ENCODE data around the gene RFESD. TPM values are rescaled to one million over a fixed set of nuclear protein-coding genes. Genes with fewer than 3 reads are reported as not detected.

The RFESD gene
- total RNA-seq (1 to 10 TPM in 1 of 2 donors, under 1 TPM in 1; 0.75 to 3.4 TPM), polyA plus RNA-seq (1 to 10 TPM in 1 of 2 donors, under 1 TPM in 1; 0.50 to 1.3 TPM)
- long read RNA-seq, donor 1 = 0 reads
- long read RNA-seq, donor 2, partial matches to known transcripts = 0 of 1 reads
- long read RNA-seq, donor 2, other reads (novel, unspliced or antisense) = 0 of 1 reads

DNA sequence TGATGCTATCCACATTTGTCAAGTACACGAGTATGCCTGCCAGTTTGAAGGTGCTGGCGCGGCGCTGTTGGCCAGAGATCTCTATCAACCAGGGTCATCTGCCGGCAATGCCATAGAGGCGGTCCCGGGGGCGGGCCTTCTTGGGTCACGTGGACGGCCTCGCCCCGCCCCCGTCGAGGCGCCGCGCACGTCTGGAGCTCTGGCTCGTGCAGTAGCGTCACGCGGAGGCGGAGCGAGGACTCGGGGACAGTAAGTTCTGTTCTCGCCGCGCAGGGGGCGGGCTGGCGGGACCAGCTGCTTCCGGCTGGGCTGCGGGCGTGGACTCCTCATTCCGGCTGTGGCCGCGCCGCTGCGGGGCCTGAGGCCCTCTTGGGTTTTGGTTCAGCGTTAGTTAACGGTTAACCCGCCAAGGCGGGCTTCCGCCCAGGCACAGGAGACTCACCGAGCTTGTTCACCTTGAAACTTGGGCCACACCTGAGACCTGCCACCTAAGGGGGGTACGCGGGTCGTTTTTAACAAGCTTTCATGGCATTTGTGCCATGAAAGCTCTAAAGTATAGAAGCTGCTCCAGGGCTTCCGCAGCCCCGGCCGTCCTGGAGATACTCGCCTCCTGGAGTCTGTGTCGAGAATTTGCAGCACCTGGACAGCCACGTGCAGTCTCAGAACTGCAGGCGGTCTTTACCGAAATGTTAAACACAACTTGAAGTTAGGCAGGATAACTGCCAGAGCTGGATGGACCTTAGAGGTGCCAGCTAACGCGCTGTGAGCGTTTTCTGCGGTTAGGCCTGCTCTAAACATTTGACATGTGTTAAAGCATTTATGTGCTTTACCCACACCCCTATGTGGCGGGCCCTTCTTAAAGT lies at the start of gene RFESD:
Gene RFESD (plus strand): TSS at position 209 of the 863 bp plus-strand sequence. CDS start 5,495 bp downstream, outside the sequence.
- no peaks in the 10 kb centered on the region for H3K36me3 ChIP-seq (ENCODE audit: control insufficient read depth in 1 of 2, insufficient read depth in 2 of 2, low read length in 1 of 2)
- 1 to 2% methylated on average over 60 of the region's 60 CpGs for WGBS, 2 donors
- ATAC-seq (ENCODE audit: low FRiP score) (peak; percentile 98), DNase-seq (peak; percentile 99 to 100)
- intact Hi-C loops (cut with DNase I) = loop anchor here in 1 of 2 donors (5.0 kb wide), 1 partner anchor 201 kb away; no protein-coding TSS in a partner anchor
- no peaks in the 10 kb centered on the region for H3K9me3 ChIP-seq (ENCODE audit: control insufficient read depth, low read length)
- H3K4me3 ChIP-seq (ENCODE audit: low read length in 2 of 2) = peak within 1 kb of the TSS; percentile 39 to 49
- H3K27ac ChIP-seq (ENCODE audit: low read depth in 1 of 2, low read length in 2 of 2) = peak within 1 kb of the TSS in 1 of 2 donors; percentile 62
- H3K27me3 ChIP-seq (ENCODE audit: control insufficient read depth in 1 of 2, insufficient read depth in 2 of 2, low read length in 1 of 2) = no peaks in the 10 kb centered on the region
- H3K4me1 ChIP-seq (ENCODE audit: control insufficient read depth in 1 of 2, insufficient read depth in 2 of 2, low read length in 2 of 2) = no peaks in the 10 kb centered on the region

DNA sequence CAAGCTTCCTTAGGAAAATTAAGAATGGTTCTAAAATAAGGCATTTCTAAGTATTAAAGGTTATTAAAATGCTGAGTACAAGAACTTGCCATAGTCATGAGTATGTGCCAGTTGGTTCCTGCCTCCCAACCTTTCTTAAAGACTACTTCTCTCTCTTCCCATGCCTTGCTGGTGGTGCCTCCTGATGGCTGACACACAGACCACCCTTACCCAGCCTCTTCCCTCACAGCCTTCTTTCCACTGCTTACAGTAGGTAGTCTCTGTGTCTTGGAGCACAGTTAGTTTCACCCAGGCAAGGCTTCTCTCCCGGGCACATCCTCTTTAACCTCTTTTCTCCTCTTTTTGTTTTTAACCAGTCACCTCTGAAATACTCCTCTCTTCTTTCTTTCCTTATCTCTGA lies 47.3 kb upstream of the RFESD start:
- intact Hi-C loops (cut with DNase I) = no loop called here
- ATAC-seq (ENCODE audit: low FRiP score) = no peak
- Histone ChIP-seq H3K9me3 (ENCODE audit: control insufficient read depth, low read length) (no peaks in the 10 kb centered on the region), H3K27ac (ENCODE audit: low read depth in 1 of 2, low read length in 2 of 2) (no peak overlapping the region), H3K36me3 (ENCODE audit: control insufficient read depth in 1 of 2, insufficient read depth in 2 of 2, low read length in 1 of 2) (no peaks in the 10 kb centered on the region), H3K4me1 (ENCODE audit: control insufficient read depth in 1 of 2, insufficient read depth in 2 of 2, low read length in 2 of 2) (no peaks in the 10 kb centered on the region), H3K4me3 (ENCODE audit: low read length in 2 of 2) (no peak overlapping the region), H3K27me3 (ENCODE audit: control insufficient read depth in 1 of 2, insufficient read depth in 2 of 2, low read length in 1 of 2) (no peaks in the 10 kb centered on the region)
- WGBS, 2 donors = 88 to 89% methylated on average over 1 of the region's 1 CpG
- no peak for DNase-seq

DNA sequence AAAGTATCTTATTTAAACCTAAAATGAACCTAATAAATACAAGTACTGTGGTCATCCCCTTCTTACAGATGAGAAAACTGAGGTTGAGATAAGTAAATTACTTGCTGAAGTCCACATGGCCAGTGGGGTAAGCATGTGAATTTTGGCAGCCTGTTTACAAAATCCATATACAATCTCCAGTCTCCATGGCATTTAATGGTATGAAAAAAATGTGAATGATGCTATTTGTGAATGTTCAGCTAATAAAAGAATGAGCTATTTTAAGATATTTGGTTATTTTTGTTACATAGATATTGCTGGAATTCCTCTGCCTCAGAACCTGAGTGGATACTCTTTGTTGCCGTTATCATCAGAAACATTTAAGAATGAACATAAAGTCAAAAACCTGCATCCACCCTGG lies 46.0 kb upstream of the RFESD start:
- no peak overlapping the region for H3K27ac ChIP-seq (ENCODE audit: low read depth in 1 of 2, low read length in 2 of 2)
- no peaks in the 10 kb centered on the region for H3K4me1 ChIP-seq (ENCODE audit: control insufficient read depth in 1 of 2, insufficient read depth in 2 of 2, low read length in 2 of 2)
- no peak for DNase-seq
- no peak for ATAC-seq (ENCODE audit: low FRiP score)
- H3K4me3 ChIP-seq (ENCODE audit: low read length in 2 of 2) = no peak overlapping the region
- no peaks in the 10 kb centered on the region for H3K36me3 ChIP-seq (ENCODE audit: control insufficient read depth in 1 of 2, insufficient read depth in 2 of 2, low read length in 1 of 2)
- intact Hi-C loops (cut with DNase I) = no loop called here
- no peaks in the 10 kb centered on the region for H3K27me3 ChIP-seq (ENCODE audit: control insufficient read depth in 1 of 2, insufficient read depth in 2 of 2, low read length in 1 of 2)
- H3K9me3 ChIP-seq (ENCODE audit: control insufficient read depth, low read length) = no peaks in the 10 kb centered on the region
- WGBS, 2 donors = 20 to 26% methylated on average over 1 of the region's 1 CpG

DNA sequence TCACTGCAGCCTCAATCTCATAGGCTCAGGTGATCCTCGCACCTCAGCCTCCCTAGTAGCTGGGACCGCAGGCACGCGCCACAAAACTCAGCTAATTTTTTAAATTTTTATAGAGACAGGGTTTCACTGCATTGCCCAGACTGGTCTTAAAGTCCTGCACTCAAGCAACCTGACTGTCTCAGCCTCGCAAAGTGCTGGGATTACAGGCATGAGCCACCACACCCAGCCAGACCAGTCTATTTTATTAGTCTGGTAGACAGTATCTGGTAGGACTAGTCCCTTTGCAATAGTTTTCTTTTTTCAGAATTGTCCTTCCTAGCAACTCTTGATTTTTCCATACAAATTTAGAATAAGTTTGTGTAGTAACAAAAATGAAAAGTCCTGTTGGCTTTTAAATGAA lies 40.8 kb upstream of the RFESD start:
- Histone ChIP-seq H3K27ac (ENCODE audit: low read depth in 1 of 2, low read length in 2 of 2) (no peak overlapping the region), H3K27me3 (ENCODE audit: control insufficient read depth in 1 of 2, insufficient read depth in 2 of 2, low read length in 1 of 2) (no peaks in the 10 kb centered on the region), H3K36me3 (ENCODE audit: control insufficient read depth in 1 of 2, insufficient read depth in 2 of 2, low read length in 1 of 2) (no peaks in the 10 kb centered on the region), H3K4me1 (ENCODE audit: control insufficient read depth in 1 of 2, insufficient read depth in 2 of 2, low read length in 2 of 2) (no peaks in the 10 kb centered on the region), H3K9me3 (ENCODE audit: control insufficient read depth, low read length) (no peaks in the 10 kb centered on the region), H3K4me3 (ENCODE audit: low read length in 2 of 2) (no peak overlapping the region)
- intact Hi-C loops (cut with DNase I) = no loop called here
- no peak for DNase-seq
- no peak for ATAC-seq (ENCODE audit: low FRiP score)
- 97 to 98% methylated on average over 5 of the region's 5 CpGs for WGBS, 2 donors

DNA sequence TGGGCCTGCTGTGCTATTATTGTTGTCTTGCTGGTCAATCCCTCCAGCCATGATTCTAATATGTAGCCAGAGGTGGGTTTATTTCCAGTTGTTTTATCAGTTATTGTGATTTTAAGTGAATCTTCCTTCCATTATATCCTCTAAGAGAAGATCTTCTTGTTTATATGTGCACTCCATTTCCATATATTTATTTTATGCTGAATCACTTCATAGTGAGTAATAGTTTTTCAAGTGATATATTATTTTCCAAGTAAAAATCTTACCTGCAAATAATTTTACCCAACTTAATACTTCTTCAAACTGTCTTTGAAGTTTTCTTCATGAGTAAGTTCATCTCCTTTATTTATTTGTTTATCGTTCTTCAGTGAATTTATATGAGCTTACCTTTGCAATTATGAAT lies 40.2 kb upstream of the RFESD start:
- Histone ChIP-seq H3K4me1 (ENCODE audit: control insufficient read depth in 1 of 2, insufficient read depth in 2 of 2, low read length in 2 of 2) (no peaks in the 10 kb centered on the region), H3K4me3 (ENCODE audit: low read length in 2 of 2) (no peak overlapping the region), H3K27me3 (ENCODE audit: control insufficient read depth in 1 of 2, insufficient read depth in 2 of 2, low read length in 1 of 2) (no peaks in the 10 kb centered on the region), H3K36me3 (ENCODE audit: control insufficient read depth in 1 of 2, insufficient read depth in 2 of 2, low read length in 1 of 2) (no peaks in the 10 kb centered on the region), H3K27ac (ENCODE audit: low read depth in 1 of 2, low read length in 2 of 2) (no peak overlapping the region), H3K9me3 (ENCODE audit: control insufficient read depth, low read length) (no peaks in the 10 kb centered on the region)
- DNase-seq = no peak
- ATAC-seq (ENCODE audit: low FRiP score) = no peak
- 93 to 98% methylated on average over 1 of the region's 1 CpG for WGBS, 2 donors
- intact Hi-C loops (cut with DNase I) = no loop called here

DNA sequence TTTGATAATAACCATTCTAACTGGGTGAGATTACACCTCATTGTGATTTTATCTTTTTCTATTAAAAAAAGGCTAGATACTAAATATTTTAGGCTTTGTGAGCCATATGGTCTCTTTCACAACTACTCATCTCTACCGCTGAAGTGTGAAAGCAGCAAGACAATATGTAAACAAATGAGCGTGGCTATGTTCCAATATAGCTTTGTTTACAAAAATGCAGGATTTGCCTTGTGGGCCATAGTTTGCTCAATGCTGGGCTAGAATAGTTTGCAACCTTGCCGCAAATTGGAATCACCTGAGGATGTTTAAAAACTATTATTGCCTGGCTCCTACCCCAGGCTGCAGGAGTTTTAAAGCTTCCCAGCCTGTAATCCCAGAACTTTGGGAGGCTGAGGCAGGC lies 36.9 kb upstream of the RFESD start:
- H3K27me3 ChIP-seq (ENCODE audit: control insufficient read depth in 1 of 2, insufficient read depth in 2 of 2, low read length in 1 of 2) = no peaks in the 10 kb centered on the region
- 63 to 70% methylated on average over 3 of the region's 3 CpGs for WGBS, 2 donors
- H3K36me3 ChIP-seq (ENCODE audit: control insufficient read depth in 1 of 2, insufficient read depth in 2 of 2, low read length in 1 of 2) = no peaks in the 10 kb centered on the region
- H3K4me1 ChIP-seq (ENCODE audit: control insufficient read depth in 1 of 2, insufficient read depth in 2 of 2, low read length in 2 of 2) = no peaks in the 10 kb centered on the region
- intact Hi-C loops (cut with DNase I) = no loop called here
- H3K4me3 ChIP-seq (ENCODE audit: low read length in 2 of 2) = no peak overlapping the region
- H3K9me3 ChIP-seq (ENCODE audit: control insufficient read depth, low read length) = peaks cover 2% of the 10 kb centered on the region
- H3K27ac ChIP-seq (ENCODE audit: low read depth in 1 of 2, low read length in 2 of 2) = no peak overlapping the region
- DNase-seq = no peak
- no peak for ATAC-seq (ENCODE audit: low FRiP score)

DNA sequence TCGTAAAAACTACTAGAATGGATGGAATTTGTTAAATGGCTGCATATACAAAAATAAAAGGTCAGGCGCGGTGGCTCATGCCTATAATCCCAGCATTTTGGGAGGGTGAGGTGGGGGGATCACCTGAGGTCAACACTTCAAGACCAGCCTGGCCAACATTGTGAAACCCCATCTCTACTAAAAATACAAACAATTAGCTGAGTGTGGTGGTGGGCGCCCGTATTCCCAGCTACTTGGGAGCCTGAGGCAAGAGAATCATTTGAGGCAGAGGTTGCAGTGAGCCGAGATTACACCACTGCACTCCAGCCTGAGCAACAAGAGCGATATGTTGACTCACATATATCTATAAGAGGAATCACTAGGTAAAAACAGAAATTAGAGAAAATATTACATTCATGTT lies 36.0 kb upstream of the RFESD start:
- ATAC-seq (ENCODE audit: low FRiP score) (no peak), DNase-seq (no peak)
- Histone ChIP-seq H3K4me3 (ENCODE audit: low read length in 2 of 2) (no peak overlapping the region), H3K36me3 (ENCODE audit: control insufficient read depth in 1 of 2, insufficient read depth in 2 of 2, low read length in 1 of 2) (no peaks in the 10 kb centered on the region), H3K27me3 (ENCODE audit: control insufficient read depth in 1 of 2, insufficient read depth in 2 of 2, low read length in 1 of 2) (no peaks in the 10 kb centered on the region), H3K4me1 (ENCODE audit: control insufficient read depth in 1 of 2, insufficient read depth in 2 of 2, low read length in 2 of 2) (no peaks in the 10 kb centered on the region), H3K9me3 (ENCODE audit: control insufficient read depth, low read length) (peaks cover 2% of the 10 kb centered on the region), H3K27ac (ENCODE audit: low read depth in 1 of 2, low read length in 2 of 2) (no peak overlapping the region)
- WGBS, 2 donors = 93% methylated on average over 7 of the region's 7 CpGs
- intact Hi-C loops (cut with DNase I) = no loop called here

DNA sequence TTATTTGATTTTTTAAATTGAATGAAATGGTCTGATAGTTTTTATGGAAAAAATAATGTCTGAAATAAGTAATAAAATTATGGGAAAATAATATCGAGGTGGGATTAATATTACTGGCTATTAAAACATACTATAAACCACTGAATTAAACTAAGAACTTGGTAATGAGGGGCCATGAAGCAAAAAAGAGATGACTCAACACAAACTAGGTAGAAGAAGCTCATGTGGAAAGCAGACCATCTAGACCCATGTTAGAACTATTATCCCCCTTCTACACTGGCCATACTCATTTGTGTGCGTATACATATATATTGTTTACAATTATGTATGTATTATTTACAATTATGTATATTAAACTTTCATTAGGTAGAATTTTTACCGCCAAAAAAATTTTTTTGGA lies 35.2 kb upstream of the RFESD start:
- no peaks in the 10 kb centered on the region for H3K4me1 ChIP-seq (ENCODE audit: control insufficient read depth in 1 of 2, insufficient read depth in 2 of 2, low read length in 2 of 2)
- H3K27me3 ChIP-seq (ENCODE audit: control insufficient read depth in 1 of 2, insufficient read depth in 2 of 2, low read length in 1 of 2) = no peaks in the 10 kb centered on the region
- H3K4me3 ChIP-seq (ENCODE audit: low read length in 2 of 2) = no peak overlapping the region
- WGBS, 2 donors = 93 to 95% methylated on average over 3 of the region's 3 CpGs
- no peak for DNase-seq
- intact Hi-C loops (cut with DNase I) = no loop called here
- ATAC-seq (ENCODE audit: low FRiP score) = no peak
- H3K9me3 ChIP-seq (ENCODE audit: control insufficient read depth, low read length) = peaks cover 2% of the 10 kb centered on the region
- H3K36me3 ChIP-seq (ENCODE audit: control insufficient read depth in 1 of 2, insufficient read depth in 2 of 2, low read length in 1 of 2) = no peaks in the 10 kb centered on the region
- H3K27ac ChIP-seq (ENCODE audit: low read depth in 1 of 2, low read length in 2 of 2) = no peak overlapping the region

DNA sequence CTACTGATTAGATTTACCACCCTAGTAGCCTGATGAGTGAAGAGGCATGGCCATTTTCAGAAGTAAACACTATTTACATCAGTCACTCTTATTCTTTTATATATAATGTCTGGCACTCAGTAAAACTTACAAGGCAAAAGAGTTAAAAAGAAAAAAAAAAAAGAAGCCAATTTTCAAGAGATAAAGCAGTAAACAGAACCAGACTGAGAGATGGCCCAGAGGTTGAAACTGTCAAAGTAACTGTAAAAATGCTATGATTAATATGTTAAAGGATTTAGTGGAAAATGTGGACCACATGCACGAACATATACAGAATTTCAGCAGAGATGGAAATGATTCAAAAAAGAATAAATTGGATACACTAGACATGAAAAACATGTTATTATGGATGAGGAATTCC lies 33.1 kb upstream of the RFESD start:
- Histone ChIP-seq H3K27me3 (ENCODE audit: control insufficient read depth in 1 of 2, insufficient read depth in 2 of 2, low read length in 1 of 2) (no peaks in the 10 kb centered on the region), H3K4me3 (ENCODE audit: low read length in 2 of 2) (no peak overlapping the region), H3K27ac (ENCODE audit: low read depth in 1 of 2, low read length in 2 of 2) (no peak overlapping the region), H3K9me3 (ENCODE audit: control insufficient read depth, low read length) (peaks cover 2% of the 10 kb centered on the region), H3K4me1 (ENCODE audit: control insufficient read depth in 1 of 2, insufficient read depth in 2 of 2, low read length in 2 of 2) (no peaks in the 10 kb centered on the region), H3K36me3 (ENCODE audit: control insufficient read depth in 1 of 2, insufficient read depth in 2 of 2, low read length in 1 of 2) (no peaks in the 10 kb centered on the region)
- WGBS, 2 donors = 96 to 97% methylated on average over 1 of the region's 1 CpG
- ATAC-seq (ENCODE audit: low FRiP score) (no peak), DNase-seq (no peak)
- intact Hi-C loops (cut with DNase I) = no loop called here
